Heart left ventricle (tissue), 16 donors: ENCODE results near the gene GSKIP. TPM values are rescaled to one million over a fixed set of nuclear protein-coding genes. Genes with fewer than 3 reads are reported as not detected.

ENCODE experiments used
- ATAC-seq, 4 donors: fragments of 200-7000 bp; cut with Tn5 transposase; one replicate each; pipeline ENCODE4 v1.9.1; 2020 to 2022; ENCODE audit warnings: moderate library complexity in 4 of 4, mild to moderate bottlenecking in 3 of 4, moderate number of reproducible peaks in 1 of 4
- DNase-seq, 5 donors: peaks; one replicate each; pipeline ENCODE4 v3.0.0-alpha.2; 2020
- H3K27ac ChIP-seq, 12 donors: fragments of 200-600 bp; sonication (generic) in 4 of 12; one replicate each; pipeline versions ENCODE4 v1.5.0 to v1.8.0; 2016 to 2022; ENCODE audit warnings: mild to moderate bottlenecking in 2 of 12
- H3K27me3 ChIP-seq, 9 donors: fragments of 200-600 bp; sonication (generic) in 2 of 9; one replicate each; pipeline versions ENCODE4 v1.5.1 to v1.8.0; 2016 to 2022; ENCODE audit warnings: mild to moderate bottlenecking in 3 of 9
- H3K36me3 ChIP-seq, 9 donors: fragments of 200-600 bp; sonication (generic) in 2 of 9; one replicate each; pipeline versions ENCODE4 v1.5.0 to v1.8.0; 2018 to 2022; ENCODE audit warnings: mild to moderate bottlenecking in 2 of 9
- H3K4me1 ChIP-seq, 12 donors: fragments of 200-600 bp; sonication (generic) in 4 of 12; one replicate each; pipeline versions ENCODE4 v1.5.0 to v1.8.0; 2016 to 2022; ENCODE audit warnings: mild to moderate bottlenecking in 3 of 12
- H3K4me3 ChIP-seq, 12 donors: fragments of 200-600 bp; sonication (generic) in 4 of 12; one replicate each; pipeline versions ENCODE4 v1.5.0 to v1.8.0; 2017 to 2022; ENCODE audit warnings: mild to moderate bottlenecking in 9 of 12, moderate library complexity in 4 of 12
- H3K9me3 ChIP-seq, 12 donors: fragments of 200-600 bp; sonication (generic) in 4 of 12; one replicate each; pipeline versions ENCODE4 v1.5.0 to v1.8.0; 2016 to 2022; ENCODE audit warnings: mild to moderate bottlenecking in 1 of 12
- CTCF ChIP-seq, 12 donors: fragments of 200-600 bp; sonication (generic) in 4 of 12; IDR thresholded peaks; one replicate each; pipeline versions ENCODE4 v1.5.0 to v1.8.0; 2018 to 2022; ENCODE audit warnings: antibody characterized with exemption in 12 of 12, mild to moderate bottlenecking in 5 of 12
- POLR2A ChIP-seq, 2 donors: fragments of 450-650 bp; IDR thresholded peaks; one replicate each; pipeline ENCODE4 v1.6.1; 2017; ENCODE audit warnings: antibody characterized with exemption in 2 of 2, mild to moderate bottlenecking in 2 of 2, moderate library complexity in 2 of 2
- WGBS, 4 donors: extraction: QIAGEN DNeasy Blood & Tissue Kit in 2 of 4; methylation state at CpG; one replicate each; pipeline versions ENCODE4 v1.1.5 to v1.1.7; 2013 to 2018; 5-methylcytosine and 5-hydroxymethylcytosine counted together
- intact Hi-C, 10 donors: fragments of 100-400 bp; cut with DNase I; formaldehyde crosslinking; loops; one replicate each; pipeline versions ENCODE4 v1.11.1 to v1.14.2; 2022
- polyA plus RNA-seq, 2 donors: library from polyadenylated mRNA; stranded (reverse); fragments of 200-250 nt; gene quantifications; one replicate each; pipeline ENCODE4 v1.2.3, GENCODE V29; 2013
- total RNA-seq, 9 donors: library from RNA; depleted of rRNA in 2 of 9; stranded (reverse); fragments of >200 nt in 2 of 9; fragmentation: NEBNext Ultra II Directional in 3 of 9; extraction: Animal tissue kit (Norgen Biotek cat#: 25700) in 3 of 9; gene quantifications; one replicate each; pipeline versions ENCODE4 v1.1.0 to v1.2.4, GENCODE V29; 2016 to 2023
- donor health status: ischemic (EF 13 %, LVEDD 7.1; RV severe dilation, severe dysfunction).
- donor health status: healthy with polysubstance abuse.
- donor health status: DM: no; HTN: yes; CAD: no.
- donor health status: DM: no; HTN: no; CAD: no.
- donor health status: ischemic (EF 25% LVEDD 6.9; RV normal size, moderate dysfunction).
- donor health status: ischemic (EF 25% LVEDD 5.7; RV mildly dilated, moderate dysfunction).
- donor health status: healthy.
- donor health status: DM: yes; HTN: yes; CAD: no.
- donor health status: ischemic (EF 35%, LVEDD 5.7; RV mildly dilated, moderate dysfunction).
- donor health status: nonischemic (EF 11% LVEDD 7.7; RV severe dilation, severe dysfunction).
- donor health status: DM: yes; HTN: yes; CAD: no.
- donor health status: PGD.
- donor health status: ischemic (EF 29% LVEDD 5.4; RV normal size, mild dysfunction).
- donor health status: nonischemic (EF 23%, LVEDD 6.1; RV moderate dilation, normal function).

Gene GSKIP
- total and polyA plus RNA-seq, 11 donors: 4.6 to 19.9 (median 13.1) TPM

GRCh38 chr14:96421236-96421635 is 57.9 kb downstream of the GSKIP start:
- Histone ChIP-seq H3K4me3 (no peak overlapping the region), H3K27me3 (no peaks in the 10 kb centered on the region), H3K9me3 (no peaks in the 10 kb centered on the region), H3K36me3 (no peaks in the 10 kb centered on the region), H3K4me1 (peaks cover 0 to 9% (median 2%) of the 10 kb centered on the region in 12 donors), H3K27ac (no peak overlapping the region)
- no peak for ATAC-seq
- intact Hi-C loops: loop anchor here in 9 of 10 donors (5.0 to 10.0 kb wide), 7 partner anchors 56 to 419 kb away; partner anchors contain the start of genes ATG2B (in 3 of the 9) and GSKIP (in 3 of the 9)
- TF ChIP-seq CTCF (IDR thresholded peaks at IDR 0.05) (no peak), POLR2A (IDR thresholded peaks at IDR 0.05) (no peak)
- WGBS, 4 donors: 74 to 82% (median 78%) methylated on average over 6 of the region's 6 CpGs
- no peak for DNase-seq

GRCh38 chr14:96422992-96423391 is 59.7 kb downstream of the GSKIP start:
- intact Hi-C loops: loop anchor here in 9 of 10 donors (2.0 to 10.0 kb wide), 8 partner anchors 30 to 421 kb away; partner anchors contain the start of genes ATG2B (in 3 of the 9), GSKIP (in 3 of the 9) and AK7 (in 1 of the 9)
- Histone ChIP-seq H3K27me3 (no peaks in the 10 kb centered on the region), H3K4me3 (no peak overlapping the region), H3K27ac (no peak overlapping the region), H3K9me3 (no peaks in the 10 kb centered on the region), H3K36me3 (no peaks in the 10 kb centered on the region), H3K4me1 (peaks cover 0 to 14% (median 2%) of the 10 kb centered on the region in 12 donors)
- ATAC-seq (peak in 1 of 4 donors; percentile 62), DNase-seq (no peak)
- WGBS, 4 donors: 70 to 80% (median 77%) methylated on average over 5 of the region's 5 CpGs
- TF ChIP-seq CTCF (IDR thresholded peaks at IDR 0.05): no peak
- no peak for TF ChIP-seq POLR2A (IDR thresholded peaks at IDR 0.05)

- ATAC-seq (peak in 2 of 4 donors; percentile 27 to 43), DNase-seq (no peak)
- intact Hi-C loops: loop anchor here (1.0 to 10.0 kb wide), 11 partner anchors 31 to 421 kb away; partner anchors contain the start of genes ATG2B (in 3 of the 10), GSKIP (in 3 of the 10) and AK7 (in 1 of the 10)
- Histone ChIP-seq H3K9me3 (no peaks in the 10 kb centered on the region), H3K4me1 (peaks cover 0 to 14% (median 2%) of the 10 kb centered on the region in 12 donors), H3K4me3 (peak overlapping the region; percentile 6 to 56 (median 44)), H3K27ac (no peak overlapping the region), H3K27me3 (no peaks in the 10 kb centered on the region), H3K36me3 (no peaks in the 10 kb centered on the region)
- TF ChIP-seq POLR2A (IDR thresholded peaks at IDR 0.05) (no peak), CTCF (IDR thresholded peaks at IDR 0.05) (no peak)
- 51 to 90% (median 64%) methylated on average over 6 to 25 of the region's 25 CpGs for WGBS, 4 donors
Measured at GRCh38 chr14:96423446-96424108, 60.3 kb downstream of the GSKIP start.
